Measurements from ENCODE around the gene SEL1L2.

SEL1L2 gene

GRCh38 chr20:13809373-13809772, 181.0 kb downstream of the SEL1L2 start:
- Histone ChIP-seq H3K4me2 (ENCODE audit: low read depth, low read length) (no peak overlapping the region), H3F3A (ENCODE audit: insufficient read depth, low read length) (no peaks in the 10 kb centered on the region), H3K36me3 (replicated peaks; ENCODE audit: insufficient read depth, low read length) (peaks cover 7% of the 10 kb centered on the region; the same call in 1 of the 2 replicates), H3K4me3 (ENCODE audit: low read length) (no peak overlapping the region), H3K4me1 (ENCODE audit: low read length) (no peaks in the 10 kb centered on the region), H3K27ac (ENCODE audit: low read length) (no peak overlapping the region), H4K20me1 (ENCODE audit: insufficient read depth, low read length) (no peaks in the 10 kb centered on the region), H3K27me3 (replicated peaks; ENCODE audit: insufficient read depth, low read length) (no peaks in the 10 kb centered on the region), H3K79me2 (ENCODE audit: low read length) (no peaks in the 10 kb centered on the region), H3K9ac (ENCODE audit: low read length) (no peak overlapping the region), H2AFZ (ENCODE audit: low read length) (no peak overlapping the region), H3K9me3 (replicated peaks; ENCODE audit: insufficient read depth, low read length) (no peaks in the 10 kb centered on the region), H3K9me2 (replicated peaks; ENCODE audit: insufficient read depth, low read length) (no peaks in the 10 kb centered on the region)
- DNase-seq = no peak
- no peak for TF ChIP-seq EZH2 (optimal IDR thresholded peaks at IDR 0.05; ENCODE audit: low read depth, low read length)
- no peak for TF ChIP-seq CTCF (IDR thresholded peaks at IDR 0.05; ENCODE audit: low read length)
- TF ChIP-seq EZH2phosphoT487 (IDR thresholded peaks at IDR 0.05; ENCODE audit: low read length) = no peak

GRCh38 chr20:13800728-13801134, 189.7 kb downstream of the SEL1L2 start:
- peaks cover 2% of the 10 kb centered on the region; the same call in 1 of the 2 replicates for H3K36me3 ChIP-seq (replicated peaks; ENCODE audit: insufficient read depth, low read length)
- DNase-seq = no peak
- no peaks in the 10 kb centered on the region for H3K4me1 ChIP-seq (ENCODE audit: low read length)
- H3K4me3 ChIP-seq (ENCODE audit: low read length) = no peak overlapping the region
- no peak overlapping the region for H3K9ac ChIP-seq (ENCODE audit: low read length)
- H3F3A ChIP-seq (ENCODE audit: insufficient read depth, low read length) = no peaks in the 10 kb centered on the region
- H3K27me3 ChIP-seq (replicated peaks; ENCODE audit: insufficient read depth, low read length) = no peaks in the 10 kb centered on the region
- H3K9me3 ChIP-seq (replicated peaks; ENCODE audit: insufficient read depth, low read length) = no peaks in the 10 kb centered on the region
- no peaks in the 10 kb centered on the region for H3K9me2 ChIP-seq (replicated peaks; ENCODE audit: insufficient read depth, low read length)
- no peak overlapping the region for H2AFZ ChIP-seq (ENCODE audit: low read length)
- no peaks in the 10 kb centered on the region for H4K20me1 ChIP-seq (ENCODE audit: insufficient read depth, low read length)
- TF ChIP-seq CTCF (IDR thresholded peaks at IDR 0.05; ENCODE audit: low read length) = no peak
- TF ChIP-seq EZH2phosphoT487 (IDR thresholded peaks at IDR 0.05; ENCODE audit: low read length) = no peak
- TF ChIP-seq EZH2 (optimal IDR thresholded peaks at IDR 0.05; ENCODE audit: low read depth, low read length) = no peak
- H3K4me2 ChIP-seq (ENCODE audit: low read depth, low read length) = no peak overlapping the region
- no peak overlapping the region for H3K27ac ChIP-seq (ENCODE audit: low read length)
- H3K79me2 ChIP-seq (ENCODE audit: low read length) = no peaks in the 10 kb centered on the region

- Histone ChIP-seq H2AFZ (ENCODE audit: low read length) (no peak overlapping the region), H3K36me3 (replicated peaks; ENCODE audit: insufficient read depth, low read length) (peaks cover 2% of the 10 kb centered on the region; the same call in 1 of the 2 replicates)
These were observed 190.4 kb downstream of the SEL1L2 start for GRCh38 chr20:13799974-13800373.

More at GRCh38 chr20:13799974-13800373, 190.4 kb downstream of the SEL1L2 start:
- TF ChIP-seq CTCF (IDR thresholded peaks at IDR 0.05; ENCODE audit: low read length) (no peak), EZH2 (optimal IDR thresholded peaks at IDR 0.05; ENCODE audit: low read depth, low read length) (no peak), EZH2phosphoT487 (IDR thresholded peaks at IDR 0.05; ENCODE audit: low read length) (no peak)
- Histone ChIP-seq H4K20me1 (ENCODE audit: insufficient read depth, low read length) (no peaks in the 10 kb centered on the region), H3K27me3 (replicated peaks; ENCODE audit: insufficient read depth, low read length) (no peaks in the 10 kb centered on the region), H3K4me2 (ENCODE audit: low read depth, low read length) (no peak overlapping the region), H3K4me1 (ENCODE audit: low read length) (no peaks in the 10 kb centered on the region), H3K9ac (ENCODE audit: low read length) (no peak overlapping the region), H3K79me2 (ENCODE audit: low read length) (no peaks in the 10 kb centered on the region), H3K9me2 (replicated peaks; ENCODE audit: insufficient read depth, low read length) (no peaks in the 10 kb centered on the region), H3F3A (ENCODE audit: insufficient read depth, low read length) (no peaks in the 10 kb centered on the region), H3K27ac (ENCODE audit: low read length) (no peak overlapping the region), H3K9me3 (replicated peaks; ENCODE audit: insufficient read depth, low read length) (no peaks in the 10 kb centered on the region), H3K4me3 (ENCODE audit: low read length) (no peak overlapping the region)
- DNase-seq = no peak
